CD4-positive, alpha-beta T cell treated with Interleukin-2 at 100 ng/mL for 4 hours (primary cell): ENCODE data around the gene DCAF12L2.
"Not testable (repeated sequence)": the region's sequence is repeated elsewhere in the genome, so short reads cannot be mapped to it uniquely, and the experiment has no call there.

Source experiments
- DNase-seq: peaks from one replicate; pipeline ENCODE4 v3.0.0-alpha.2; 2020; ENCODE audit warnings: low spot score

DCAF12L2 gene

GRCh38 chrX:126165721-126166461 is at the start of gene DCAF12L2:
Gene DCAF12L2, minus strand, starts transcription at chrX:126166289. Its CDS starts 365 bp downstream, at chrX:126165924.
- no peak for DNase-seq

GRCh38 chrX:126190888-126191287 is 24.8 kb upstream of the DCAF12L2 start:
- not testable (repeated sequence) for DNase-seq

GRCh38 chrX:126177133-126177840 is 11.2 kb upstream of the DCAF12L2 start:
- no peak for DNase-seq

- DNase-seq: no peak
These were observed 4.6 kb upstream of the DCAF12L2 start for GRCh38 chrX:126170720-126171119.

- DNase-seq: no peak
These were observed 1.5 kb upstream of the DCAF12L2 start for GRCh38 chrX:126167560-126167959.

- DNase-seq: no peak
These were observed 728 bp downstream of the DCAF12L2 start for GRCh38 chrX:126165401-126165720.

- no peak for DNase-seq
These were observed 1.2 kb downstream of the DCAF12L2 start for GRCh38 chrX:126164689-126165400.

- DNase-seq: no peak
These were observed 1.9 kb downstream of the DCAF12L2 start for GRCh38 chrX:126164226-126164625.

- DNase-seq: no peak
These were observed 25.1 kb downstream of the DCAF12L2 start for GRCh38 chrX:126141014-126141413.

GRCh38 chrX:126137899-126138298 is 28.2 kb downstream of the DCAF12L2 start:
- no peak for DNase-seq

- DNase-seq: no peak
These were observed 41.4 kb downstream of the DCAF12L2 start for GRCh38 chrX:126124721-126125120.
